GM12878 (cell line): Measurements from ENCODE around the gene NINL. TPM values are rescaled to one million over a fixed set of nuclear protein-coding genes. Genes with fewer than 3 reads are reported as not detected.
"Not testable (repeated sequence)": the region's sequence is repeated elsewhere in the genome, so short reads cannot be mapped to it uniquely, and the experiment has no call there.

Experiments
- ATAC-seq: fragments of 200-7000 bp; cut with Tn5 transposase; 3 replicates; pipeline ENCODE4 v1.9.1; 2020; ENCODE audit warnings: mild to moderate bottlenecking, moderate library complexity
- BruUV-seq: library from RNA; stranded (reverse); fragments of 400-500 nt; replicated peaks from 2 replicates; lab custom pipeline; 2021; lab: Mats Ljungman, UMichigan
- CTCF ChIA-PET: fragments of 300-600 bp; sonication (Branson Sonifier 250); formaldehyde crosslinking; extraction: SDS; loops from one replicate; lab custom pipeline; 2021; ENCODE audit warnings: inconsistent platforms; lab: Yijun Ruan, JAX
- POLR2A ChIA-PET: fragments of 350-600 bp; formaldehyde crosslinking; extraction: SDS; loops from one replicate; lab custom pipeline; 2021; ENCODE audit warnings: inconsistent platforms; lab: Charles Lee
- RAD21 ChIA-PET: fragments of 300-600 bp; sonication (Branson Sonifier 250); formaldehyde crosslinking; loops from one replicate; lab custom pipeline; 2023; ENCODE audit warnings: antibody characterized with exemption; ENCODE audit not compliant: unreplicated experiment; lab: Charles Lee
- SMC1A ChIA-PET: fragments of 300-600 bp; sonication (Branson Sonifier 250); formaldehyde crosslinking; loops from one replicate; lab custom pipeline; 2023; ENCODE audit not compliant: unreplicated experiment, uncharacterized antibody; lab: Charles Lee
- DNase-seq: peaks from one replicate; pipeline ENCODE4 v3.0.0-alpha.2; 2011; ENCODE audit warnings: low read depth, low spot score
- FAIRE-seq: peaks from 3 replicates; lab custom pipeline; 2011; peaks lifted over from hg19 to GRCh38; lab: Jason Lieb, UNC
- H2AFZ ChIP-seq: 2 replicates; pipeline ENCODE4 v1.6.0; 2011; ENCODE audit warnings: low read depth, low read length, control low read depth; ENCODE audit not compliant: control insufficient read depth
- H3K27ac ChIP-seq: 2 replicates; pipeline ENCODE4 v1.5.1; 2011; ENCODE audit warnings: control low read depth; ENCODE audit not compliant: control insufficient read depth, insufficient read depth
- H3K27me3 ChIP-seq, 2 experiments: replicated peaks in 1 of 2; 2 replicates each; pipeline versions ENCODE4 v1.6.0 to v1.6.1; 2011; ENCODE audit warnings: low read length in 1 of 2; ENCODE audit not compliant: control insufficient read depth in 2 of 2, insufficient read depth in 2 of 2
- H3K36me3 ChIP-seq, 2 experiments: 2 replicates each; pipeline ENCODE4 v1.5.1; 2011; ENCODE audit warnings: low read length in 1 of 2; ENCODE audit not compliant: control insufficient read depth in 2 of 2, insufficient read depth in 2 of 2
- H3K4me1 ChIP-seq: 2 replicates; pipeline ENCODE4 v1.6.1; 2011; ENCODE audit warnings: mild to moderate bottlenecking, low read length, moderate library complexity, mixed read lengths; ENCODE audit not compliant: control insufficient read depth, insufficient read depth
- H3K4me2 ChIP-seq: 2 replicates; pipeline ENCODE4 v1.6.0; 2011; ENCODE audit warnings: control low read depth; ENCODE audit not compliant: control insufficient read depth, insufficient read depth
- H3K4me3 ChIP-seq: fragments of 200-600 bp; sonication (generic); 2 replicates; pipeline ENCODE4 v1.5.1; 2016
- H3K79me2 ChIP-seq: 2 replicates; pipeline ENCODE4 v1.6.0; 2011; ENCODE audit warnings: low read length; ENCODE audit not compliant: control insufficient read depth, insufficient read depth
- H3K9ac ChIP-seq: 2 replicates; pipeline ENCODE4 v1.8.0; 2011; ENCODE audit warnings: low read length, control low read depth, mixed read lengths; ENCODE audit not compliant: control insufficient read depth, insufficient read depth
- H3K9me3 ChIP-seq: replicated peaks from 3 replicates; pipeline ENCODE4 v1.5.1; 2011; ENCODE audit warnings: mild to moderate bottlenecking, low read length; ENCODE audit not compliant: control insufficient read depth, insufficient read depth
- H4K20me1 ChIP-seq: 2 replicates; pipeline ENCODE4 v1.6.0; 2011; ENCODE audit not compliant: control insufficient read depth, insufficient read depth
- E2F8 ChIP-seq: fragments of 450-650 bp; IDR thresholded peaks from 2 replicates; pipeline ENCODE4 v1.6.1; 2018; ENCODE audit warnings: mild to moderate bottlenecking, low read depth, moderate library complexity; ENCODE audit not compliant: partially characterized antibody
- MYC ChIP-seq: IDR thresholded peaks from 2 replicates; pipeline ENCODE4 v1.6.1; 2011; ENCODE audit warnings: mild to moderate bottlenecking, low read length, moderate library complexity, inconsistent platforms; ENCODE audit not compliant: insufficient read depth, insufficient replicate concordance, insufficient read length, severe bottlenecking
- PRDM15 ChIP-seq: fragments of 450-650 bp; formaldehyde crosslinking; IDR thresholded peaks from 2 replicates; pipeline ENCODE4 v1.4.0; 2020; ENCODE audit warnings: mild to moderate bottlenecking, moderate library complexity
- WGBS: methylation state at CpG from one replicate; pipeline ENCODE4 v1.1.6; 2016; ENCODE audit warnings: low lambda C conversion rate; ENCODE audit not compliant: insufficient replicate concordance, insufficient coverage; ENCODE audit errors: missing lambda C conversion rate; 5-methylcytosine and 5-hydroxymethylcytosine counted together
- in situ Hi-C: fragments of 300-500 bp; cut with MboI; formaldehyde crosslinking; loops from 9 replicates; pipeline ENCODE4 v1.14.3; 2018; ENCODE audit warnings: mixed read lengths
- intact Hi-C: fragments of 100-400 bp; cut with micrococcal nuclease; formaldehyde crosslinking; loops from one replicate; pipeline ENCODE4 v1.14.2; 2022; ENCODE audit not compliant: unreplicated experiment
- polyA plus RNA-seq, 11 experiments: library from polyadenylated mRNA; depleted of rRNA in 4 of 11; unstranded in 6 of 11; stranded (reverse) in 5 of 11; fragments of >200 nt; fragmentation: Nextera tagmentation in 4 of 11; fragmentation: Illumina TruSeq in 1 of 11; extraction: Ambion mirVana in 4 of 11; extraction: Trizol in 1 of 11; gene quantifications; 1 replicate in 1 of 11; 2 replicates in 10 of 11; pipeline versions ENCODE4 v1.2.1 to v1.2.3, GENCODE V29; 2011 to 2016; ENCODE audit warnings: inconsistent platforms in 2 of 11, missing spikeins in 2 of 11, low read depth in 1 of 11
- total RNA-seq, 4 experiments: library from RNA; depleted of rRNA in 3 of 4; stranded (reverse); fragments of >200 nt in 3 of 4; fragmentation: Illumina TruSeq in 1 of 4; extraction: Trizol in 1 of 4; gene quantifications; 2 replicates each; pipeline versions ENCODE4 v1.2.1 to v1.2.3, GENCODE V29; 2013 to 2021
- TF ChIP-seq, protein P1 (sequence below): IDR thresholded peaks from 2 replicates; pipeline ENCODE4 v1.6.1; 2012; ENCODE audit warnings: low read length, inconsistent platforms

NINL gene
- total and polyA plus RNA-seq, 10 of the 15 experiments (the other 5 are each of a cell fraction or from before 2014, with no cell fraction given): 0.04 to 0.77 (median 0.23) TPM; not detected in 1

DNA sequence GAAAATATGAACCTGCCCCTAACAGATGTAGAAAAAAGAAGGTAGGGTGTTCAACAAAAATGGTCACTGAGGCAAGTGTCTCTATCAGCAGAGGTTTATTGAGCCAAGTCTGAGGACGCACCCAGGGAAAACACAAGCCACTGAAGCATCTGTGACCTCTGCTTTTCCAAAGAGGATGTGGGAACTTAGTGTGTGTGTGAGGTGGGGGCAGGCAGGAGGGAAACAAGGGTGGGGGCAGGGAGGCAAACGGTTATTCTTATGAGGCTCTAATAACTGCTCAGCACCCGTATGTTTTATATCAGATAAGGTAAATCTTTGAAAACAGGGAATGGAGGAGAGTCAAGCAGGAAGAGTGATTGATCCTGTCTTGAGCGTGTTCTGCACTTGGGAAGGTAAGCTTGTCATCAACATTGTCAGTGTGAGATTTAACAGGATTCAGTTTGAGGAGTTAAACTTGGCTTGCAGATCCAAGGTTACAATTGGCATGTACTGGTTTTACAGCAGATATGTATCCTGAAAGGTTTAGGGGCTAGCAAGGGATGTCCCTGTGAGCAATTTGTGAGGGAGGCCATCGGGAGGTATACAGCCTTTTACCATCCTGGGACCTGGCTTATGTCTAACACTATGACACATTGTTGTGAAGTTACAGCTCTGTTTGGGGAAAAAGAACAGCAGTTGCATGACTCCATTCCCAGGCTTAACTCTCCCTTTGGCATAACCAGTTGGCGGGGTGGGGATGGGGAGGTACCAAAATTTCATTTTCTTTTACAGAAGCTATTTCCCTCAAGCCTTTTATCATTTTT is 33.7 kb downstream of the NINL start (continued):
- no peak for TF ChIP-seq E2F8
- TF ChIP-seq, protein P1, sequence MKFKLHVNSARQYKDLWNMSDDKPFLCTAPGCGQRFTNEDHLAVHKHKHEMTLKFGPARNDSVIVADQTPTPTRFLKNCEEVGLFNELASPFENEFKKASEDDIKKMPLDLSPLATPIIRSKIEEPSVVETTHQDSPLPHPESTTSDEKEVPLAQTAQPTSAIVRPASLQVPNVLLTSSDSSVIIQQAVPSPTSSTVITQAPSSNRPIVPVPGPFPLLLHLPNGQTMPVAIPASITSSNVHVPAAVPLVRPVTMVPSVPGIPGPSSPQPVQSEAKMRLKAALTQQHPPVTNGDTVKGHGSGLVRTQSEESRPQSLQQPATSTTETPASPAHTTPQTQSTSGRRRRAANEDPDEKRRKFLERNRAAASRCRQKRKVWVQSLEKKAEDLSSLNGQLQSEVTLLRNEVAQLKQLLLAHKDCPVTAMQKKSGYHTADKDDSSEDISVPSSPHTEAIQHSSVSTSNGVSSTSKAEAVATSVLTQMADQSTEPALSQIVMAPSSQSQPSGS: no peak
- TF ChIP-seq PRDM15: no peak
- TF ChIP-seq MYC: no peak

DNA sequence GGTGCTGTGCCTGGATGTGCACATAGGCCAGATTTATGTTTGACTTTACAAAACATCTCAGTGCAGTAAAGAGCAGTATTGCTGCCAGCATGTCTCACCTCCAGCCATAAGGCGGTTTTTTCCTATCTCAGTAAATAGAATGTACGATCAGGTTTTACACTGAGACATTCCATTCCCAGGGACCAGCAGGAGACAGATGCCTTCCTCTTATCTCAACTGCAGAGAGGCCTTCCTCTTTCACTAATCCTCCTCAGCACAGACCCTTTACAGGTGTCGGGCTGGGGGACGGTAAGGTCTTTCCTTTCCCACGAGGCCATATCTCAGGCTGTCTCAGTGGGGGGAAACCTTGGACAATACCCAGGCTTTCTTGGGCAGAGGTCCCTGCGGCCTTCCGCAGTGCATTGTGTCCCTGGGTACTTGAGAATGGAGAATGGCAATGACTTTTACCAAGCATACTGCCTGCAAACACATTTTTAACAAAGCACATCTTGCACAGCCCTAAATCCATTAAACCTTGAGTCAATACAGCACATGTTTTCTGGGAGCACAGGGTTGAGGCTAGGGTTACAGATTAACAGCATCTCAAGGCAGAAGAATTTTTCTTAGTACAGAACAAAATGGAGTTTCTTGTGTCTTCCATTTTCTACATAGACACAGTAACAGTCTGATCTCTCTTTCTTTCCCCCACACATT is 34.5 kb downstream of the NINL start:
- DNase-seq, SMC1A ChIA-PET, CTCF ChIA-PET, POLR2A ChIA-PET, H3K27me3 ChIP-seq, H3K36me3 ChIP-seq, H3K27ac ChIP-seq, H3K4me1 ChIP-seq, FAIRE-seq, RAD21 ChIA-PET, ATAC-seq, intact Hi-C loops, H4K20me1 ChIP-seq, H3K9ac ChIP-seq, in situ Hi-C loops, H3K9me3 ChIP-seq, H3K4me3 ChIP-seq, H2AFZ ChIP-seq, H3K79me2 ChIP-seq, BruUV-seq, H3K4me2 ChIP-seq: not testable (repeated sequence)
- 43% methylated on average over 7 of the region's 7 CpGs for WGBS
